Pancreas (tissue), 10 donors: ENCODE measurements around the gene RNF133. TPM values are rescaled to one million over a fixed set of nuclear protein-coding genes. Genes with fewer than 3 reads are reported as not detected.

Experiments
- ATAC-seq, 4 donors: fragments of 200-7000 bp; cut with Tn5 transposase; one replicate each; pipeline versions ENCODE4 v1.8.0 to v1.9.1; 2020; ENCODE audit warnings: mild to moderate bottlenecking in 4 of 4, moderate library complexity in 4 of 4
- DNase-seq, 6 donors: peaks; one replicate each; pipeline ENCODE4 v3.0.0-alpha.2; 2020
- FAIRE-seq: peaks from 2 replicates; lab custom pipeline; 2012; peaks lifted over from hg19 to GRCh38; lab: Jason Lieb, UNC
- H3K27ac ChIP-seq, 4 donors: fragments of 200-600 bp; sonication (generic); 1 replicate in 3 of 4; 2 replicates in 1 of 4; pipeline versions ENCODE4 v1.5.0 to v1.8.0; 2020
- H3K27me3 ChIP-seq, 4 donors: fragments of 200-600 bp; one replicate each; pipeline ENCODE4 v1.8.0; 2021
- H3K36me3 ChIP-seq, 3 donors: fragments of 200-600 bp; sonication (generic) in 1 of 3; one replicate each; pipeline versions ENCODE4 v1.5.0 to v1.8.0; 2020 to 2021
- H3K4me1 ChIP-seq, 3 donors: fragments of 200-600 bp; one replicate each; pipeline ENCODE4 v1.8.0; 2021
- H3K4me3 ChIP-seq, 4 donors: fragments of 200-600 bp; sonication (generic) in 2 of 4; one replicate each; pipeline versions ENCODE4 v1.5.0 to v1.8.0; 2020 to 2021
- H3K9me3 ChIP-seq, 4 donors: fragments of 200-600 bp; one replicate each; pipeline ENCODE4 v1.8.0; 2021
- WGBS, 2 donors: extraction: QIAGEN DNeasy Blood & Tissue Kit; methylation state at CpG; one replicate each; pipeline ENCODE4 v1.1.7; 2013; 5-methylcytosine and 5-hydroxymethylcytosine counted together
- intact Hi-C, 3 donors: fragments of 100-400 bp; cut with DNase I; formaldehyde crosslinking; loops; one replicate each; pipeline versions ENCODE4 v1.11.1 to v1.14.2; 2022
- polyA plus RNA-seq, 2 donors: library from polyadenylated mRNA; stranded (reverse); fragments of 200-250 nt; gene quantifications; one replicate each; pipeline ENCODE4 v1.2.3, GENCODE V29; 2013
- total RNA-seq, 6 donors: library from RNA; stranded (reverse); fragmentation: NEBNext Ultra II Directional in 4 of 6; extraction: Animal tissue kit (Norgen Biotek cat#: 25700) in 4 of 6; gene quantifications; one replicate each; pipeline versions ENCODE4 v1.2.1 to v1.2.4, GENCODE V29; 2021 to 2023
- TF ChIP-seq, protein P1 (sequence below), 4 donors: fragments of 200-600 bp; sonication (generic) in 3 of 4; IDR thresholded peaks; one replicate each; pipeline versions ENCODE4 v1.5.0 to v1.8.0; 2021; ENCODE audit warnings: antibody characterized with exemption in 4 of 4
- donor health status: healthy with polysubstance abuse.
- donor health status: DM: no; HTN: no; CAD: no; lungs with moderate emphysema.
- donor health status: DM: no; HTN: no; CAD: no.
- donor health status: control.
- donor health status: control.
- donor health status: Bipolar disorder and iron deficiency.
- donor health status: DM: yes; HTN: yes; CAD: no.
- donor health status: DM: no; HTN: no; CAD: no.
- donor health status: DM: no; HTN: no; CAD: no.
- donor health status: DM: yes; HTN: yes; CAD: no.

The RNF133 gene
- total and polyA plus RNA-seq, 8 donors: 0.07 to 1.4 (median 0.79) TPM; not detected in 1

DNA sequence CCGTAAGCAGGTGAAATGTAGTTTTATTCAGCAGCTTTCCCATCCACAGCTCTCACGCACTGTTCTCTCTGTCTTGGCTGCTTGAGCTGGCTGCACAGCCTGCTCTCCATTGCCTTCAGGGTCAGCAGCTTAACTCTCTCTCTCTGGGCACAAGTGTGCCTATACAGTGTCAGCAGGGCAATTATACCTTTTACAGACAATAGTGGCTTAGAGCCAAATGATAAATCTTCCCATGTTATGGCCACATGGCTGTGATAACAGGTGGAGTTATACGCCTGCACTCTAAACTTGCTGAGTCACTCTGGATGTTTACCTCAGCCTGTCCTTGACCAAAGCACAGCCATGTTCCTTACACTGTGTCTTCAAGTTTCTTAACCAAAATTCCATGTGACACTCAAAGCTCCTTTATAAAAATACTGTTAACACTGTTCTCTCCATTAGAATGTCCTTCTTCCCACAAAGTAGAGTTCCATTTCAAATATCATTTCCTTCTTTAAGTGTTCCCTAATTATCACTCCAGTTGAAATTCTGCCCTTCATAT lies 6.1 kb downstream of the RNF133 start:
- Histone ChIP-seq H3K27me3 (no peaks in the 10 kb centered on the region), H3K36me3 (no peaks in the 10 kb centered on the region), H3K4me1 (no peaks in the 10 kb centered on the region), H3K9me3 (no peaks in the 10 kb centered on the region), H3K27ac (no peak overlapping the region), H3K4me3 (no peak overlapping the region)
- TF ChIP-seq, protein P1, sequence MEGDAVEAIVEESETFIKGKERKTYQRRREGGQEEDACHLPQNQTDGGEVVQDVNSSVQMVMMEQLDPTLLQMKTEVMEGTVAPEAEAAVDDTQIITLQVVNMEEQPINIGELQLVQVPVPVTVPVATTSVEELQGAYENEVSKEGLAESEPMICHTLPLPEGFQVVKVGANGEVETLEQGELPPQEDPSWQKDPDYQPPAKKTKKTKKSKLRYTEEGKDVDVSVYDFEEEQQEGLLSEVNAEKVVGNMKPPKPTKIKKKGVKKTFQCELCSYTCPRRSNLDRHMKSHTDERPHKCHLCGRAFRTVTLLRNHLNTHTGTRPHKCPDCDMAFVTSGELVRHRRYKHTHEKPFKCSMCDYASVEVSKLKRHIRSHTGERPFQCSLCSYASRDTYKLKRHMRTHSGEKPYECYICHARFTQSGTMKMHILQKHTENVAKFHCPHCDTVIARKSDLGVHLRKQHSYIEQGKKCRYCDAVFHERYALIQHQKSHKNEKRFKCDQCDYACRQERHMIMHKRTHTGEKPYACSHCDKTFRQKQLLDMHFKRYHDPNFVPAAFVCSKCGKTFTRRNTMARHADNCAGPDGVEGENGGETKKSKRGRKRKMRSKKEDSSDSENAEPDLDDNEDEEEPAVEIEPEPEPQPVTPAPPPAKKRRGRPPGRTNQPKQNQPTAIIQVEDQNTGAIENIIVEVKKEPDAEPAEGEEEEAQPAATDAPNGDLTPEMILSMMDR (IDR thresholded peaks at IDR 0.05): no peak
- intact Hi-C loops: no loop called here
- peak in 1 of 4 donors; percentile 33 for ATAC-seq
- no peak for DNase-seq
- FAIRE-seq: no peak
- WGBS, 2 donors: 83 to 84% methylated on average over 3 of the region's 3 CpGs

DNA sequence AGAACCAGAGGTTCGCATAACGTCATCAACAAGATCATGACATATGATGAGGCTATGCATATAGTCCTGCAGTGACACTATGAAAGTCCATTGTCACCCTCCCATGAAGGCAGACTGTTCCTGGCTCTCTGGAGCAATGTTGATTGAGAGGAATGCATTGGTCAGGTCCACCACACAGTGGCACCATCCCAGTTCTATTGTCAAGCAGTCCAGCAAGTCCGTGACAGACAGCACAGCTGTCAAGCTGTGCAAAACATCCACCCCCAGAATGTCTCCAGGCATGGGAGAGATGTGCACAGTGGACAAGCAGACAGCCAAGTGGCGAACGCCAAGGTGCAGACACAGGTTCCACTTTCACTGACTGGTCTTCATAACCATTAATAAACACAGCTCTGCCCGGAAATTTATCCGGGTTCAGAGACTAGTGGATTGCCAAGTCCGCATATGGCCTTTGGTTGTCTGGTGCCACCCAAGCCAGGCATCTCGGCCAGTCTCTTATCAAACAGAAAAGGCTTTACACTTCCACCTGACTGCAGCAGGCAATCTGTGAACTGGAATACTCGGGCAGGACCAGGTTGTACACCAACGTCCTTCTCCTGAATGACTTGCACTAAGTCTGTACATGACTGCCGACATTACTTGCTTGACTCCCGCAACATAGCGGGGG lies 7.2 kb downstream of the RNF133 start:
- ATAC-seq (no peak), FAIRE-seq (no peak)

GRCh38 chr7:122689346-122690109 lies 9.4 kb downstream of the RNF133 start:
- no peak overlapping the region for H3K4me3 ChIP-seq
- H3K9me3 ChIP-seq: no peaks in the 10 kb centered on the region
- intact Hi-C loops: no loop called here
- WGBS, 2 donors: 92 to 94% methylated on average over 13 of the region's 13 CpGs
- H3K36me3 ChIP-seq: no peaks in the 10 kb centered on the region
- TF ChIP-seq, protein P1 (IDR thresholded peaks at IDR 0.05): no peak
- H3K27ac ChIP-seq: no peak overlapping the region
- ATAC-seq: no peak
- FAIRE-seq: no peak
- H3K4me1 ChIP-seq: peaks cover 3 to 6% (median 5%) of the 10 kb centered on the region in 3 donors
- DNase-seq: no peak
- no peaks in the 10 kb centered on the region for H3K27me3 ChIP-seq

More for the DNA sequence above, 7.2 kb downstream of the RNF133 start:
- H3K9me3 ChIP-seq: no peaks in the 10 kb centered on the region
- H3K27me3 ChIP-seq: no peaks in the 10 kb centered on the region
- WGBS, 2 donors: 88% methylated on average over 14 of the region's 14 CpGs
- intact Hi-C loops: no loop called here
- H3K27ac ChIP-seq: no peak overlapping the region
- TF ChIP-seq, protein P1 (IDR thresholded peaks at IDR 0.05): no peak
- no peaks in the 10 kb centered on the region for H3K4me1 ChIP-seq
- H3K4me3 ChIP-seq: no peak overlapping the region
- no peak for DNase-seq
- H3K36me3 ChIP-seq: no peaks in the 10 kb centered on the region

DNA sequence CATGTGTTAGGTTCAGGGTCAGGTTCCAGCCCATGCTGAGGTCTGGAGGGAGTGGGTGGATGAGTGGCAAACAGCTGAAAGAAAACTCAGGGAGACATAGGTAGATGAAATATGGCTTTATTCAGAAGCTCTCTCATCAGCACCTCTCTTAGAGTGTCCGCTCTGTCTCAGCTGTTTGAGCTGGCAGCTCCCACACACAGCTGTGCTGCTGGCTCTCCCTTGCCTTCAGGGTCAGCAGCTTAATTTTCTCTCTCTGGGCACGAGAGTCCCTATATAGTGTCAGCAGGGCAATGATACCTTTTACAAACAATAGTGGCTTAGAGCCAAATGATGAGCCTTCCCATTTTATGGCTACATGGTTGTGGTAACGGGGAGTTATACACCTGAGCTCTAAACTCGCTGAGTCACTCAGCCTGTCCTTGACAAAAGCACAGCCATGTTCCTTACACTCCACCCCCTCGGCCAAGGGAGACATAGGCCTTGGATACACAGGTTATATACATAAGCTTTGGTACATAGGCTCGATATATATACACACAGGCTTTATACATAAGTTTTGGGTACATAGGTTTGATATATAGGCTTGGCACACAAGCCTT lies 10.4 kb downstream of the RNF133 start:
- Histone ChIP-seq H3K4me3 (no peak overlapping the region), H3K27me3 (no peaks in the 10 kb centered on the region), H3K9me3 (no peaks in the 10 kb centered on the region), H3K27ac (no peak overlapping the region), H3K4me1 (peaks cover 6 to 11% (median 9%) of the 10 kb centered on the region in 3 donors), H3K36me3 (no peaks in the 10 kb centered on the region)
- peak in 1 of 4 donors; percentile 25 for ATAC-seq
- FAIRE-seq: no peak
- DNase-seq: no peak
- intact Hi-C loops: no loop called here
- WGBS, 2 donors: 64 to 75% methylated on average over 6 of the region's 6 CpGs
- TF ChIP-seq, protein P1 (IDR thresholded peaks at IDR 0.05): no peak
